Pons (tissue), 1 donor: ENCODE measurements around the gene SRGAP2C.
"Not testable (repeated sequence)": the region's sequence is repeated elsewhere in the genome, so short reads cannot be mapped to it uniquely, and the experiment has no call there.

Source experiments
- DNase-seq: peaks from one replicate; pipeline ENCODE4 v3.0.0-alpha.2; 2016; ENCODE audit warnings: low spot score

Gene SRGAP2C

DNA sequence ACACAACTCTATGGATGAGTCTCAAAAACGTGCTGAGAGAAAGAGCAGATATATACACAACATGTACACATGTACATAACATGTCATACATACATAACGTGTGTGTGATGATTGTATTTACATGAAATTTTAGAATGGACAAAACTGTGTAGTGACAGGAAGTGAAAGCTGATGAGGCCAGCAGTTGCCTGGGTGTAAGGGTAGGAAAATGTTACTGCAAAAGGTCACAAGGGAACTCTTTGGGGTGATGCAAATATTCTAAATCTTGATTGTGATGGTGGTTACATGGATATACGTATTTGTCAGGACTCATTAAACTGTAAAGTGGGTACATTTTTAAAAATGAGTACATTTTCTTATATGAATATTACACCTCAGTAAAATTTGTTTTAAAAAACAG is 236.7 kb downstream of the SRGAP2C start:
- not testable (repeated sequence) for DNase-seq

GRCh38 chr1:121423956-121424355 is 239.2 kb downstream of the SRGAP2C start:
- DNase-seq, result not testable (repeated sequence)

- DNase-seq, result not testable (repeated sequence)
Measured at GRCh38 chr1:121433517-121433916, 248.7 kb downstream of the SRGAP2C start.

DNA sequence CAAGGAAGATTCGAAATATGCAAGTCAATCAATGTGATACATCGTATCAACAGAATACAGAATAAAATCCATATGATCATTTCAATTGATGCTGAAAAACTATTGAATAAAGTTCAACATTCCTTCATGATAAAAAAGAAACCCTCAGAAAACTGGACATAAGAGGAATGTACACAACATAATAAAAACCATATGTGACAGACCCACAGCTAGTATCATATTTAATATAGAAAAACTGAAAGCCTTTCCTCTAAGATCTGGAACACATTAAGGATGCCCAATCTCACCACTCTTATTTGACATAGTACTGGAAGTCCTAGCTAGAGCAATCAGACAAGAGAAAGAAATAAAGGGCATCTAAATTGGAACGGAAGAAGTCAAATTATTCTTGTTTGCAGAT is 254.1 kb downstream of the SRGAP2C start:
- DNase-seq, result not testable (repeated sequence)

GRCh38 chr1:121440993-121441392 is 256.2 kb downstream of the SRGAP2C start:
- DNase-seq, result no peak
